Hematopoietic multipotent progenitor cell treated with erythropoietin and hydrocortisone succinate and interleukin-3 and kit ligand, for 17 days (in vitro differentiated cells): Measurements from ENCODE around the gene VPS36.
"Not testable (repeated sequence)": the region's sequence is repeated elsewhere in the genome, so short reads cannot be mapped to it uniquely, and the experiment has no call there.

Experiments used
- DNase-seq: peaks from one replicate; pipeline ENCODE4 v3.0.0-alpha.2; 2015; ENCODE audit warnings: low spot score

The VPS36 gene

GRCh38 chr13:52432456-52432855, 18.0 kb downstream of the VPS36 start:
- DNase-seq, result no peak

- DNase-seq, result no peak
Measured at GRCh38 chr13:52428295-52428694, 22.1 kb downstream of the VPS36 start.

- DNase-seq, result no peak
Measured at GRCh38 chr13:52421216-52421615, 29.2 kb downstream of the VPS36 start.

- no peak for DNase-seq
Measured at GRCh38 chr13:52419080-52419479, 31.4 kb downstream of the VPS36 start.

- no peak for DNase-seq
Measured at GRCh38 chr13:52414963-52415362, 35.5 kb downstream of the VPS36 start.

- no peak for DNase-seq
Measured at GRCh38 chr13:52414051-52414450, 36.4 kb downstream of the VPS36 start.

GRCh38 chr13:52412128-52412527, 38.3 kb downstream of the VPS36 start:
- DNase-seq, result no peak

GRCh38 chr13:52411629-52412028, 38.8 kb downstream of the VPS36 start:
- DNase-seq, result no peak

- DNase-seq, result not testable (repeated sequence)
Measured at GRCh38 chr13:52408071-52408658, 42.3 kb downstream of the VPS36 start.

GRCh38 chr13:52407436-52407835, 43.0 kb downstream of the VPS36 start:
- not testable (repeated sequence) for DNase-seq

- no peak for DNase-seq
Measured at GRCh38 chr13:52406629-52407028, 43.8 kb downstream of the VPS36 start.

GRCh38 chr13:52405767-52406494, 44.5 kb downstream of the VPS36 start, which contains the start of gene THSD1:
Gene THSD1, minus strand, starts transcription at chr13:52406172. Its CDS starts 3,572 bp downstream, at chr13:52402600.
- DNase-seq, result no peak

- DNase-seq, result no peak
Measured at GRCh38 chr13:52405369-52405766, 45.1 kb downstream of the VPS36 start.

GRCh38 chr13:52399708-52400107, 50.7 kb downstream of the VPS36 start:
- peak; percentile 59 for DNase-seq

GRCh38 chr13:52399046-52399445, 51.4 kb downstream of the VPS36 start:
- DNase-seq, result no peak

- DNase-seq, result no peak
Measured at GRCh38 chr13:52395704-52396103, 54.7 kb downstream of the VPS36 start.

GRCh38 chr13:52394586-52394985, 55.8 kb downstream of the VPS36 start:
- DNase-seq, result no peak

- no peak for DNase-seq
Measured at GRCh38 chr13:52393572-52394357, 56.7 kb downstream of the VPS36 start.

GRCh38 chr13:52387721-52388120, 62.7 kb downstream of the VPS36 start:
- DNase-seq, result no peak

GRCh38 chr13:52385870-52386269, 64.6 kb downstream of the VPS36 start:
- no peak for DNase-seq

- DNase-seq, result no peak
Measured at GRCh38 chr13:52383366-52383765, 67.1 kb downstream of the VPS36 start.

GRCh38 chr13:52378312-52378711, 72.1 kb downstream of the VPS36 start:
- DNase-seq, result no peak

- DNase-seq, result no peak
Measured at GRCh38 chr13:52377898-52378297, 72.5 kb downstream of the VPS36 start.
